HG03571 (cell line): Measurements from ENCODE around the gene AQR.

Source experiments
- ATAC-seq: cut with Tn5 transposase; IDR thresholded peaks from one replicate; pipeline ENCODE4 v1.9.1; 2021; ENCODE audit not compliant: unreplicated experiment

Gene AQR

DNA sequence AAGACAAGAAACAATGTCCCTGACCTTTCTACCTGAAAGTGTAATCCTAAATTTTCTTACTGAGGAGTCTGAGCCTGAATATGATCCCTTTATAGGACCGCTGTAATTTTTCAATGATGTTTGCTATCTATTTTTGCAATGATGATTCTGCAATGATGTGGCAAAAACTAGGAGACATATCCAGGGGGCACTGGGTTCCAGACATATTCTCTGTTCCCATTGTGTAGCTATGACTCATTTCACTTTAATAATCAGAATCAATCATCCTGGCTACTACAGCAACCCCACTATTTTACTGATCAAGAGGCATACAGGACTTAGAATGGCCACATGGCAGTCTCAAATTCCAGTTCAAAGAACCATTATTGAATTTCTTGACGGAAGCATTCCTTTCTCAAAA lies 85.9 kb downstream of the AQR start:
- no peak for ATAC-seq

DNA sequence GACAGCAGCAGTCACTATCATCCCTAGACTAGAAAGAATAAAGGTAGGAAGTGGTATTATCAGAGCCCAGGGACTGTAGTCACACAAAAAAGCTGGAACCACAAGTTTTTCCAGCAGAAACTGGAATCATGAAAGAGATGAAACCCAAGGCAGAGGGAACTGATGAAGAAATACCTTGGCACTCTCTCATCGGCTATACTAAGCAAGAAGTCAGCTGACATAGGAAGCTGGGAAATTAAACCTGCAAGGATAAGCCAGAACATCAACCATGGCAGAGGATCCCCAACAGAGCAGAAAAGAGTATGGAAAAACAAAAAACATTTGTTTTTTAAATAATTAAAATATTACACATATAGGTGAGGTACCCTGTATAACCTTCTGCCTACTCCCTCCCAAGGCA lies 86.5 kb downstream of the AQR start:
- no peak for ATAC-seq

DNA sequence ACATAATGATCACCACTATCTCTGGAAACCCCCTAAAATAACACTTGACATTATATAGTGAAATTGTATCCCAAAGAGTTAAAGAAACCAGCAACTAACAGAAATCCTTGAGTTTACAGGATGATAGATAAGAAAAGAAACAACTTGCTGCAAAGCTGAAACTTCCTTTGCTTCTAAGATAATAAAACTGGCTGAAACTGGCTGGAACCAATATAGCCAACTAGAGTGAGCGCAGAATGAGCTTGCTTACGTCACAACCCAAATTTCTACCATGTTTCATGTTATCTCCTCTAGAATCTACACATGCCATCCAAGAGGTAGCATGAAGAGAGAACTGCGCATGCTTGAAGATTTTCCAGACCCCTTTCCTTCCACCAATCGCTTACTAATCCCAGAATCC lies 90.4 kb downstream of the AQR start:
- ATAC-seq: no peak

DNA sequence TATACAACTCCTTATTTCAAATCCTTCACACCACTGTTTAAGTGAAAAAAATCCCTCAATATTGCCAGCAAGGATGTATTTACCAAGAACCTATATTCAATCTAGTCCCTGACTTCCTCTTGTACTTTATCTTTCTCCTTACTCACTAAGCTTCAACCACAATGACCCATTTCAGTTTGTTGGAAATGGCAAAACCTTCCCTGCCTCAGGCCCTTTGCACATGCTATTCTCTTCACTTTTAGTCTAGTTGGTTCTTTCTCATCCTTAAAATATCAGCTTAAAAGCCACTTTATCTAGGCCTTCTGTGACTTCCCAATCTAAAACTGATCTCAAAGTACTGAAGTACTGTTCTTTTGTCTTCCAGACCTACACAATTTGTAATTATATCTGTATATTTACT lies 92.9 kb downstream of the AQR start:
- no peak for ATAC-seq

DNA sequence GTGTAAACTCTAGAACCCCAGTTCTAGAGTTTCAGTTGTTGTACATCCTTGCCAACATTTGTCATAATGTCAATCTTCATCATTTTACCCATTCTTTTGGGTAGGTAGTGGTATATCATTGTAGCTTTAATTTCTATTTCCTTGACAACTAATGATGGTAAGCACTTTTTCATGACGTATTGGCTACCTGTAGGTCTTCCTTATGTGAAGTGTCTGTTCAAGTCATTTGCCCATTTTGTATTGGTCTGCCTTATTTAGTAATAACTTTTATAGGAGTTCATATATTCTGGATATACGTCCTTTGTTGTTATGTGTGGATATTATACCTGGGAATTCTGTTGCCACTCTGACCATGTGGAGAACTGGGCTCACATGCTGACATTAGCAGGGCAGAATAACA lies 100.4 kb downstream of the AQR start:
- ATAC-seq: no peak

DNA sequence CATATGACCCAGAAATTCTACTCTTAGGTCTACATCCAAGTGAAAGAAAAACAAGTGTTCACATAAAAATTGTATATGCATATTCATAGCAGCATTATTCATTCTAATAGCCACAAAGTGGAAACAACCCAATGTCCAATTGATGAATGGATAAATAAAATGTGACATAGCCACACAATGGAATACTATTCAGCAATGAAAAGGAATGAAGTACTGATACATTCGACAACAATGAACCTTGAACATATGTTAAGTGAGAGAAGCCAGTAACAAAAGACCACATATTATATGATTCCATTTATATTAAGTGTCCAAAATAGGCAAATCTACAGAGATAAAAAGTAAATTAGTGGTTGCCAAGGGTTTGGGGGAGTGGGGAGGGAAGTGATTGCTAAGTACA lies 104.0 kb downstream of the AQR start:
- no peak for ATAC-seq

DNA sequence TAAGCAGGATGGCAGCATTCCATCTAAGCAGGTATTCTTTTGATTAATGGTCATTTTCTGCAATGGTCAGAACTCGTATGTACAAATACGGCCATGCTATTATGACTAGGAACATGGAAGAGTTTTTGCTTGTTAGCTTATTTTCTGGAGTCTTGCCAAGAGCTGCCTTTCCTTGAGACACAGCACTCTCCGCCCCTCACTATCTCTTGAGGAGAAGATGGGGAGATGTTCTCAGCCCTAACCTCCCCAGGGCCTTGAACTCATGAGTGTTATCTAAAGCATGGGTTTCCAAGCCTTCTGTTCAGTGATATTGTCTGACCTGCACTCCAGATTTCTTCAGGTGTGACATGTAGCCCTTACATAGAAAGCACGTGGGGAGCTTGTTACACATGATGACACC lies 108.3 kb downstream of the AQR start:
- ATAC-seq: no peak

DNA sequence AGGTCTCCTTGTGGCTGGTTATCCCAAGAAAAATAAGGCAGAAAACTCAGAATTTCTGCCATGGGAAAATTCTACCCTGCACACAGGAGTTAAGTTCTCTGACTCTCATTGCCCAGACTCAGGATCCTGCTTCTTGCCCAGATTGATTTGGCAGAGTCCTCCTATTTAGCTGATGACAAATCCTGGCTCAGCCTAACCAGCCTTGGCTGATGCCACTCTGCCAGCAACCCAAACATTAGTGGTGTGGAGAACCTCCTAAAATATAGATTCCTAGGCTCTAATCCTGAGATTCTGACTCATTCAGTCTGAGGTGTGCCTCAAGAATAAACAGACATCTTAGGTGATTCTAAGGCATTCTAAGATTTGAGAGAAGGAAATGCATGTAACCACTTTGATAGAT lies 113.6 kb downstream of the AQR start:
- ATAC-seq: no peak

DNA sequence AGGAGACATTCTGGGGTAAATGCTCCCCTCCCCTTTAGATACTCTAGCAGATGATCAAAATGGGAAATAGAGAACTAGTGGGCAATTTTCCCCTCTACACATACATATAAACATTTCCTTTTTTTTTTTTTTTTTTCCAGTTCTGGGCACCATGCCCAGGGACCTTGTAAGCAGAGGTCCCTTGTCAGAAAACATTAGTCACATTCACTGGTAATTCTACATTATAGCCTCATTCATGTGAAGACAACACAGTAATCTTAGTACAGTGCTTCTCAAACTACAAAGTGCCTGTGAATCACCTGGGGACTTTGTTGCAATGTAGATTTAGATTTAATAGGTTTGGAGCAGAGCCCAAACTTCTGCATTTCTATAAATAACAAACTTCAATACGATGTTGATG lies 114.1 kb downstream of the AQR start:
- ATAC-seq: no peak

DNA sequence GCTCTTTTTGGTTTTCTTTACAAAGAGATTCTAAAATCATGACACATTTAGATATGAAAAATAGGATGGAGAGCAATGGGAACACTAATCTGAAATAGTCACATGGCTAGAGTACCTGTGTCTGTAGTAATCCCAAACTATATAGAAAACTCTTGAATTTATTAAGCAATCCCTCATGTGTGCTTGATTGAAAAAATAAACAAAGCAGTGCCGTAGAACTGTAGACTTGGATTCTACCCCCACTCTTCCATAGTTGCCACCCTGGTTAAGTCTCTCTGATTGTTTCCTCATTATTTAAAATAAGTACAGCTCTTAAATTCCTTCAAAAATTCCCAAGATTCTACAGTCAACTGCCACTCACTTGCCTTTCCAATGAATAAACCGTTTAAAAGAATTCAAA lies 115.3 kb downstream of the AQR start:
- no peak for ATAC-seq

DNA sequence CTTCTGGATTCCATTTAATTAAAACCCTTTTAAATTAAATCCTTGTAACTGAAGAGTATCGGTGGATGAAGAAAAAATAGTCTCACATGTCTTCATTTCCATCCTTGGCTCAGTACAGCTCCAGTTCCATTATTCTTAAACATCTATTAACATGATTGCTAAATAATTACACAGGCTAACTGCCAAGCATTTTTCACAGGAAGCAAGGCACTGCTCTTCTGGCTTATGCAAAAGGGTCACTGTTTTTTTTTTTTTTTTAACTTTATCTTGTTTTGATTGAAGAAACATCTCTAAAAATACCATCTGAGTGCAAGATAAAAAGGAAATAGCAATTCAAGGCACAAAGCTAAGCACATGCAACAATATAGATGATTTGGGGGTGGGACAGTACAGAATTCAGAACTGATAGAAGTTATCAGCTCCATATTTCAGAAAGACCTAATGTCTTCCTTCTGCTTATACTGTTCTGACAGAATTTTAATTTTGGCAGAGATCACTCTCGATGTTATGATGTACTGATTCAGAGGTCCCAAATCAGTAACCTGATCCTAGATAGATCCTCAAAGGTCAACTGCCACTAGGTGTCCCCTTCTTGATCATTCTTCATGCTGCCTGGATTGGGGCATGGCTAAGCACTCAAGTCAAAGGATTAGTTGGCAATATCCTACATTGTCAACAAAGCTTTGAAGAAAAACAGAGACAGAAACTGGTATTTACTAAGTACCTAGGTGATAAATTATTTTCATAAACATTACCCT lies 116.4 kb downstream of the AQR start:
- no peak for ATAC-seq

DNA sequence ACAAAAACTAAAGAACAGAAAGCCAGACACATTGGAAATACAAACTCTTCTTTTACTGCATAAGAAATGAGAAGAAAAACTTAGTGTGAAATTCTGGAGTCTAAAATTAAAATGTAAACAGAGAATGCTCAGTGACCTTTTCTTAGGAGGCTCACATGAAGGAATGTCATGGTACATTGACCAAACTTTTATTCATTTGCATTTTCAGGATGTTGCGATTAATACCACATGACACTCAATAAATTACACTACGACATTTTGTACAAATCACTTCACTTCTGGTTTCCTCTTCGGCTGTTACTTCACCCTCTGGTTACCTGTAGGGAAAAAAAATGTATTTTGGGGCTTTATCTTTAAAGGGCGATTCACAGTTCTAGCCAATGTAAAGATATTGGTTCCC lies 117.8 kb downstream of the AQR start:
- no peak for ATAC-seq

DNA sequence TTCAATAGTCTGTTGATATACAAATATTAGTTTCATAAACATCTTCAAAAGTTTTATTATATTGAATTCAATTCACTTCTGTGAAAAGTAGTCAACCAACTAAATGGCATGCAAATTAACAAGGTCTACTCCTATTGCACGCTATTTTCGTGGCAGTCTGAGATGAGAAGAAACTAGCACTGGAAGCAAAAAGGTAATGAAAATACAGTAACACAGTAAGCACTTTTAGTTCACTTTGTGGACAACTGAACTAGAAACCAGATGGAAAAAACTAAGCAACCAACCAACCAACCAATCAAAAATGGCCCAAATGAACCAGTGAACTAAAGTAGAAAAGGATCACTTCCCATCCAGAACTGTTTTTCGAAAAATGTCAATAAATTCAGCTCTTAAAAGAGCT lies 118.5 kb downstream of the AQR start:
- no peak for ATAC-seq

DNA sequence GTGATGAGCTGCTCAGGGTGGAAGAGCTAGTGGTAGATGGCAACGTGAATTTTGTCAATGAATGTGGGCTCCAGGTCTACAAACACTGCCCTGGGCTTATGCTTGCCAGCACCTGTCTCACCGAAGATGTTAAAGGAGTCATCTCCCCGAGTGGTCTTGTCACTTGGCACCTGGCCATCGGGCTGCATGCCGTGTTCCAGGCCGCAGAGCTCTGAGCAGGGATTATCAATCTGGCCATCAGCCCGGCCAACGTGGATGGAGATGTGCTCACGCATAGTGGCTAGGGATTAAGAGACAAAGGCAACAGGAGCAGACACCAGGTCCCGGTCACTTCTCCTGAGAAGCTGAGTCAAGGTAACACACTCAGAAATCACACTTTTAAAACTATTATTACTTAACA lies 119.4 kb downstream of the AQR start:
- no peak for ATAC-seq

DNA sequence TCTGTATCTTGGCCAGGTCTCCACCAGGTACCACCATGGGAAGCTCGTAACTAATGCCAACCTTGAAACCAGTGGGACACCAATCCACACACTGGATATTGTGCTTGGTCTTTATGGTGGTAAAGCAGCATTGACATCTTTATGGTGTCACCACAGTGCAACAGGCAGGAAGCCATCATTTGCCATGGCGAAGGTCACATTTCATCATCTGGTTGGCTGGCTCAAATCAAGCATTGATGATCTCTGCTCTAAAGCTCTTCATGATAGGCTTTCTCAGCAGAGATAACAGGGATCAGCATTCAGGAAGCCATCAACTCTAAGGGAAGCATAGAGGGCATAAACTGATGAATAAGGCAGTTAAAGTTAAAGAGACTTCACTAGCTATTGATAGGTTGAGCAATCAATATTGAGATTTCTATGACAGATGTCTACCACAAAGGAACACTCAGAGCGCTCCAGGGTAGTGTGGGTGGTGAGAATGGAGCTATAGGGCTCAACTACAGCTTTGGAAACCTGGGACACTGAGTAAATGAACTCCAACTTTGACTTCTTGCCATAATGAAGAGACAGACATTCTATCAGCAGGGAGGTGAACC lies 120.1 kb downstream of the AQR start:
- no peak for ATAC-seq

DNA sequence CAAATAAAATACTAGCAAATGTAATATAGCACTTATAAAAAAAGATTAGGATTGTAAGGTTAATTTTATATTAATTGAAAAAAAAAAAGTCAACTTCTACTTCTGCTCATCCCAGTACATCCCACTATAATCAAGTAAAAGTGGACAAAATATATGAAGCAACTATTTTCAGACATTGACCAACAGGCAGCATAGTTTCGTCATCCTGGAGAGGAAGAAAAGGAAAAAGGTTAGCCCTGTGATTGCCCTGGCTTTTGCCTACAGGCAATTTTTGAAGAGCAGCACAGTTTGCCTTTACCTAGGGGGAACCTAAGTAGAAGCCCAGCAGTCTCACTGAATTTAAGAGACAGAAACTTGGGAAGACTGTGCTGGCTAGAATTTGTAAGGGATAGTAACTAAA lies 121.9 kb downstream of the AQR start:
- no peak for ATAC-seq

DNA sequence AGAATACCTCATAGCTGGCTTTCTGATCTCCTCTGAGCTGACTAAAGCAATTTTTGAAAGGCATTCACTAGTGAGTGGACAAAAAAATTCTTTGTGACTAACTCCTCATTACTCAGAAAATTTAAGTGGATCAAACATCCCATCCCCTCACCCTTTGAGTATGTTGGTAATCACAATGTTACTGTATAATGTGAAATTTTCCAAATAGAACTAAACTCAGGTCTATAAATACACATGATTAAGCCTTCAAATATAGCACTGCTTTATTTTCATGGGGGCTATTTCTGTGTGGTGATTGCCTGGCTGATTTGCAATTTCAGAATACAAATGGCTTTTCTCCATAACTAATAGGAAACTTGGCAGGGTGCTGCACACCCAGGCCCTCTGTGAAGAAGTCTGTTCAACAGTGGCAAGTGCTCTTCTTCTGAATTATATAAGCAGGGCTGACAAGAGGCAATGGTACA lies 128.2 kb downstream of the AQR start:
- no peak for ATAC-seq

DNA sequence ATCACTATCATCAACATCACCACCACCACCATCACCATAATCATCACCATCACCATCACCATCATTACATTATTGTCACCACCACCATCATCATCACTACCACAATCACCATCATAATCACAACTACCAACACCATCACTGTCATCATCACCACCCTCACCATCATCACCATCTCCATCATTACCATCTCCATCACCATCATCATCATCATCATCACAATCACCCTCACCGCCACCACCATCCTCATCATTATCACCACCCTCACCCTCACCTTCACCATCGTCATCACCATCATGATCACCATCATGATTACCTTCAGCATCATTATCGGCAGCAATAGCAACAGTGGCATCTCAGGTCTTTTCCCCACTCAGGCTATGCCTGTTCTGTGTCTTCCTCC lies 131.3 kb downstream of the AQR start:
- ATAC-seq: no peak

DNA sequence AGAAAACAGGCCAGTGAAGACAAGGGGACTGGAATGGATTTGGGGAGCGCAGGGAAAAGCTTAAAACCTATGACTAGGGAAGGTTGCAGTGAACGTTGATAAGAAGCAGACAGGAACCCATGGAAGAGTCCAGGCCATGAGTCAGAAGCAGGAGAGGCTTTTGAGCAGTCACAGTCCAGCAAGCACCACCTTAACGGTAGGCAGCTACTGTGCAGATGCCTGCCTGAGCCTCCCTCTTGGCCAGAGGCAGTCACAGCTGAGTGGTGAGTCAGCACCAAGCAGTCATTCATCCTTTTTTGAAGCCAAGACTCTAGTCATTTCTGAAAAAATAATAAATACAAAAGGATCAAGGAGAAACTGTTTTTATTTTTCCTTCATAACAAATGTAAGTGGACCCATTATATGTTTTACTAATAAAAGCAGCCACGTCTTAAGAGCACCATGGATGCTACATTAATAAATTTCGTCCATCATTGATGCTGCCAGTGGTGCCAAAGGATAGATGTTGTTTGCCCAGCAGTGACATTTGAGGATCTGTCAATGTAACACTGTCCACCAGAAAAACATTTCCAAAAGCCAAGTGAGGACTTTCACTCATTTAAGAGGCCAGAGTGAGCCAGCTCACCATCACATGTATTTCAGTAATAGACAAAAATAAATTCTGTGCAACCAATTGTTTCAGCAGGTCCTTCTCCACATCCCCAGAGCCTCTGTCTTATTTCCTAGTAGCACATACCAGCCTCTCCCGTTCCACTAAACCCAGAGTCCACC lies 132.1 kb downstream of the AQR start:
- ATAC-seq: no peak

DNA sequence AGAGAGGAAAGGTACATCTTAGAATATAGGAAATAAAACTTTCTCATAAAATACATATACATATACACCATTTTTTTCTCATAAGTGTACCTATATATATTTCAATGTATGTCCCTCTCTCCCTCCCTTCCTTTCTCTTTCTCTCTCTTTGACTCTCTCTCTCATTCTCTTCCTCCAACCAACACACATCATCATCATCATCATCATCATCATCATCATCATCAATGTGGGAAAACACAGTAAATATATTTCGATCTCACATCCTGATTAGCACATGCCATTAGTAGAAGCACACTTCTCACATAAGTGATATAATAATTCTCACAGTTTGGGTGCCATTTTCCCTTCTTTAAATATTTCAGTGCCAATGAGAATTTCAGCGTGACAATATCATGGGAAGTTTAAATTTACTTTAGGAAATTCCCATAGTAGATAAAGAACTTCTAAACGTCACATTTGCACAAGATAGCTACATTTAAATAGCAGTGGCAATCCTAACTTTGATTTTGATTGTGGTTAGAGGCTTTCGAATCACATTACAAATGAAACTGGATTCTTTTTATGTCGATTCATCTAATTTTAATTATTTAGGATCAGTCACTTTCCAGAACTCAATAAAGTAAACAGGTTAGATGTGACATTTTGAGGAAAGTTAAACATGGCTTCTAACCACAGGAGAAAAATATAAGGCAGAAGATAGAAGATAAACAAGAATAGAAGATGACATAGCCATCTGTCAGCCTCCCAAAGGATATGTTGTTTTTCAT lies 141.2 kb downstream of the AQR start:
- no peak for ATAC-seq

DNA sequence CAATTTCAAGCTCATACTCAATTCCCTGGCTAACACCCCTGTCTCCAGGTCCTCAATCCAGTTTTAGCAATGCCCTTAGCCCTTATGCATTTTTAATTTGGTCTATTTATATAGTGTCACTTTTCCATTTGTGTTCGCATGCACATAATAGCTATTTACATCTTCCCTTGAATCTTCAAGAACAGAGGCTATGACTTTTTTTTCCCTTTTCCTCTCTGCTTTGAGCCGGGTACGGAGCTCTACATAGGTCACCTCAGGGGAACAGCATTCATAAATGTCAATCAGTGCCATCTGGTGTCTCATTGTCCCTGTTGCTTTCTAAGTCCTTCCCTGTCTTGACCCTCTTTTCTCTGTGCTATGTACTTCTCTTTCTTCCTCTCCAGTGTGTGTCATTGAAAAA lies 147.7 kb downstream of the AQR start:
- no peak for ATAC-seq

DNA sequence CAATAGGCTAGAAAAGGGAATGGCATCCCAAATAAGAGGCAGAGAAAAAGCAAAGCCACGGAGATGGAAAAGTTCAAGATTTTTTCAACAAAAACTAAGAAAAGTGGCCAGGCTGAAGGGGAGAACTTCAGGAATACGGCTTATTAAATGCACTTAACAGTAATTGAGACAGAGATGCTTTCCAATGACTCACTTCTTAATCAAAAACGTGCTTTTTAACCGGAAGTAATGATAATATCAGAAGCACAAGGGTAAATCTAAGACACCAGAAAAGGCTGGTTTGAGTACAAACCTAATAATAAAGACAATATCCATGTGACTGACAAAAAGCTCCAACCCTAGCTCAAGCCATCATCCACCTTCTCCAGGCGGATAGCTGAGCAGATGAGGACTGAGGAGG lies 149.4 kb downstream of the AQR start:
- no peak for ATAC-seq
